Smooth muscle cell (in vitro differentiated cells): ENCODE results near the gene LRRC4B. TPM values are rescaled to one million over a fixed set of nuclear protein-coding genes. Genes with fewer than 3 reads are reported as not detected.

Source experiments
- DNase-seq: peaks from one replicate; lab custom pipeline; 2025; ENCODE audit not compliant: unreplicated experiment; lab: John Stamatoyannopoulos, UW
- H2AFZ ChIP-seq: fragments of 200-600 bp; sonication (generic); 2 replicates; pipeline ENCODE4 v1.6.0; 2016; ENCODE audit warnings: antibody characterized with exemption, low read depth, mild to moderate bottlenecking
- H3F3A ChIP-seq: fragments of 200-600 bp; sonication (generic); 2 replicates; pipeline ENCODE4 v1.6.0; 2017; ENCODE audit warnings: antibody characterized with exemption, low read depth
- H3K27ac ChIP-seq: fragments of 200-600 bp; sonication (generic); 2 replicates; pipeline ENCODE4 v1.5.1; 2016; ENCODE audit warnings: low read depth, mild to moderate bottlenecking
- H3K27me3 ChIP-seq: fragments of 200-600 bp; sonication (generic); 2 replicates; pipeline ENCODE4 v1.6.1; 2016; ENCODE audit warnings: low read depth, mild to moderate bottlenecking
- H3K36me3 ChIP-seq: fragments of 200-600 bp; sonication (generic); 2 replicates; pipeline ENCODE4 v1.5.1; 2016; ENCODE audit warnings: low read depth
- H3K4me1 ChIP-seq: fragments of 200-600 bp; sonication (generic); 2 replicates; pipeline ENCODE4 v1.5.1; 2016; ENCODE audit warnings: low read depth
- H3K4me2 ChIP-seq: fragments of 200-600 bp; sonication (generic); 2 replicates; pipeline ENCODE4 v1.6.0; 2016; ENCODE audit warnings: mild to moderate bottlenecking
- H3K4me3 ChIP-seq: fragments of 200-600 bp; sonication (generic); 2 replicates; pipeline ENCODE4 v1.5.1; 2016; ENCODE audit warnings: mild to moderate bottlenecking
- H3K79me2 ChIP-seq: fragments of 200-600 bp; sonication (generic); 2 replicates; pipeline ENCODE4 v1.6.0; 2016; ENCODE audit warnings: low read depth, mild to moderate bottlenecking
- H3K9ac ChIP-seq: fragments of 200-600 bp; sonication (generic); 2 replicates; pipeline ENCODE4 v1.6.0; 2016; ENCODE audit warnings: low read depth
- H3K9me3 ChIP-seq: fragments of 200-600 bp; sonication (generic); replicated peaks from 2 replicates; pipeline ENCODE4 v1.5.1; 2016; ENCODE audit warnings: low read depth
- H4K20me1 ChIP-seq: fragments of 200-600 bp; sonication (generic); 2 replicates; pipeline ENCODE4 v1.6.0; 2016; ENCODE audit warnings: low read depth
- CTCF ChIP-seq: fragments of 200-600 bp; sonication (generic); IDR thresholded peaks from 2 replicates; pipeline ENCODE4 v1.5.1; 2017; ENCODE audit warnings: borderline replicate concordance, mild to moderate bottlenecking, antibody characterized with exemption; ENCODE audit not compliant: insufficient read depth, poor library complexity, severe bottlenecking
- WGBS: methylation state at CpG from one replicate; pipeline ENCODE4 v1.1.7; 2016; ENCODE audit warnings: low lambda C conversion rate; 5-methylcytosine and 5-hydroxymethylcytosine counted together
- polyA plus RNA-seq: library from polyadenylated mRNA; unstranded; fragments of >200 nt; fragmentation: Nextera tagmentation; extraction: Ambion mirVana; gene quantifications from 2 replicates; pipeline ENCODE4 v1.2.1, GENCODE V29; 2016
- total RNA-seq: library from RNA; depleted of rRNA; stranded (reverse); fragments of >200 nt; gene quantifications from 2 replicates; pipeline ENCODE4 v1.2.3, GENCODE V29; 2014

The LRRC4B gene
- total and polyA plus RNA-seq, 2 experiments from 2014 or later = 1.7 to 8.6 TPM

GRCh38 chr19:50546527-50547221 is 21.6 kb downstream of the LRRC4B start:
- Histone ChIP-seq H3K36me3 (no peaks in the 10 kb centered on the region), H4K20me1 (no peaks in the 10 kb centered on the region), H3K4me2 (no peak overlapping the region), H3K9ac (no peak overlapping the region), H3K4me3 (no peak overlapping the region), H3F3A (no peaks in the 10 kb centered on the region), H3K4me1 (no peaks in the 10 kb centered on the region), H3K27ac (no peak overlapping the region), H3K27me3 (peaks cover 6% of the 10 kb centered on the region), H3K9me3 (no peaks in the 10 kb centered on the region), H2AFZ (no peak overlapping the region), H3K79me2 (no peaks in the 10 kb centered on the region)
- no peak for DNase-seq
- no peak for TF ChIP-seq CTCF
- WGBS = 85% methylated on average over 29 of the region's 29 CpGs

GRCh38 chr19:50542943-50543342 is 25.3 kb downstream of the LRRC4B start:
- H3K9me3 ChIP-seq = no peaks in the 10 kb centered on the region
- no peaks in the 10 kb centered on the region for H3K4me1 ChIP-seq
- no peak for TF ChIP-seq CTCF
- no peaks in the 10 kb centered on the region for H3F3A ChIP-seq
- no peak overlapping the region for H3K27ac ChIP-seq
- no peaks in the 10 kb centered on the region for H3K27me3 ChIP-seq
- no peak for DNase-seq
- H3K36me3 ChIP-seq = no peaks in the 10 kb centered on the region
- H4K20me1 ChIP-seq = no peaks in the 10 kb centered on the region
- H2AFZ ChIP-seq = no peak overlapping the region
- H3K4me3 ChIP-seq = no peak overlapping the region
- H3K4me2 ChIP-seq = no peak overlapping the region
- 89% methylated on average over 21 of the region's 21 CpGs for WGBS
- H3K9ac ChIP-seq = no peak overlapping the region
- no peaks in the 10 kb centered on the region for H3K79me2 ChIP-seq

GRCh38 chr19:50537769-50538230 is 30.4 kb downstream of the LRRC4B start:
- 23% methylated on average over 15 of the region's 15 CpGs for WGBS
- no peak overlapping the region for H2AFZ ChIP-seq

More at GRCh38 chr19:50537769-50538230, 30.4 kb downstream of the LRRC4B start:
- H3K4me3 ChIP-seq = no peak overlapping the region
- no peaks in the 10 kb centered on the region for H4K20me1 ChIP-seq
- H3K4me2 ChIP-seq = peak overlapping the region; percentile 39
- no peaks in the 10 kb centered on the region for H3K27me3 ChIP-seq
- peak; percentile 21 for DNase-seq
- H3K79me2 ChIP-seq = no peaks in the 10 kb centered on the region
- no peaks in the 10 kb centered on the region for H3K36me3 ChIP-seq
- no peaks in the 10 kb centered on the region for H3K4me1 ChIP-seq
- H3F3A ChIP-seq = no peaks in the 10 kb centered on the region
- no peak overlapping the region for H3K9ac ChIP-seq
- H3K9me3 ChIP-seq = no peaks in the 10 kb centered on the region
- TF ChIP-seq CTCF = peak; percentile 83
- H3K27ac ChIP-seq = peak overlapping the region; percentile 25
